Measurements from ENCODE around the gene AGPAT3.

GRCh38 chr21:44017601-44018000, 152.6 kb downstream of the AGPAT3 start:
- TF ChIP-seq CTCF (IDR thresholded peaks at IDR 0.05) (no peak), EP300 (IDR thresholded peaks at IDR 0.05) (no peak)

Measured in esophagus muscularis mucosa (tissue), 3 donors.